Iris pigment epithelial cell (primary cell): Measurements from ENCODE around the gene TMEM72.
A peak's percentile ranks its signal among the peaks of the same experiment; 100 is the strongest.

Source experiments
- DNase-seq: peaks from one replicate; pipeline ENCODE4 v3.0.0-alpha.2; 2011; ENCODE audit warnings: low read depth

Gene TMEM72

DNA sequence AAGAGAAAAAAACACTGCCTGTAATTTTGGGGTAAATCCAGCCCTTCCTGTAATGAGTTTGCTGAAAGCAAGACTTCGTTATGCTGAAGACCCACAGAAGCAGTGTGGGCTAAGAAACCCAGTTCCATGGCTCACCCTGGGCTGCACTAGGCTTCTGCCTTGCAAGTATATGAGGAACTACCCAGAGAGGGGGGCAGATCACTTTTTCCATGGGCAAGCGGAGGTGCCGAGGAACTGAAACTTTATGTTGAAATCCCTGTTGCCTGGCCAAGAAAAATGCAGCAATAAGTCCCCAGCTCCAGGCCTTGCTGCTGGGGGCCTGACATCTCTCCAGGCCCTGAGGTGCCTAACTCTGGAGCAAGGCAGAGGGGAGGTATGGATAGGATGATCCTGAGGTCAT lies 57.0 kb downstream of the TMEM72 start:
- DNase-seq, result peak; percentile 79

DNA sequence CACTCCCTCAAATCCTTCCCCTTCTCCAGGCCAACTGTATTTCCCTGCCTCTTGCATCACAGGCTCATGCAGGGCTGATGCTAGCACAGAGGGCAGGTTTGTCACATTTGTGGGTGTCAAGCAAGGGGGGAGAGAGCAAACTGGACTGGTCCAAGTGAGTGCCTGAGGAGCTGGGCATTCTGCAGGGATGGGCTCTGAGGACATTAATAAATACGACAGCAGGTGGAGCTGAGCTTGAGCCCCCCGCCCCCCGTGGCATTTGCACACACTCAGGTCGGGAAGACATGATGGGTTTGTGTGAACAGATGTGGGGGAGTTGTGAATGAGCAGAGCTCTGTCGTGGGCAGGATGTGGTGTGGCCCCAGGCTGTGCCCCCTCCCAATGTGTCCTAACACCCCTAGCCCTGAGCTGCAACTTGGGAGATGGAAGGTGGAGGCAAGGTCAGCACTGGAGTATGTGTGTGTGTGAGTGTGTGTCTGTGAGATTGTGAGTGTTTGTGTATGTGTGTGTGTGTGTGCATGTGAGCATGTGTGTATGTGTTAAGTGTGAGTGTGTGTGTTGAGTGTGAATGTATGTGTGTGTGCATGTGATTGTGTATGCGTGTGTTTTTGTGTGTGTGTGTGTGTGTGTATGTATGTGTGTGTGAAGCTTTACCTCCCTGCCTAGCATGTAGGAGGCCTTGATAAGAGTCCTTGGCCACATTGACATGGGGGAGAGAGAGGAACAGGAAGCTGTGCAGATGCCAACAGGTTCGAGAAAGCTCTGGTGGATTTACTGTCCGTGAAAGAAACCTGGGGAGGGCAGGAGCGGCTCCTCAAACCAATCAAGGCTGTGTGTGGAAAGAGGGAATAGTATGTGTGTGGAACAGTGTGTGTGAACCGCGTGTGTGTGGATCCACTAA lies 57.6 kb downstream of the TMEM72 start:
- DNase-seq, result no peak

- no peak for DNase-seq
Measured at GRCh38 chr10:44969854-44970253, 58.7 kb downstream of the TMEM72 start.

- no peak for DNase-seq
Measured at GRCh38 chr10:44970812-44971395, 59.8 kb downstream of the TMEM72 start.

DNA sequence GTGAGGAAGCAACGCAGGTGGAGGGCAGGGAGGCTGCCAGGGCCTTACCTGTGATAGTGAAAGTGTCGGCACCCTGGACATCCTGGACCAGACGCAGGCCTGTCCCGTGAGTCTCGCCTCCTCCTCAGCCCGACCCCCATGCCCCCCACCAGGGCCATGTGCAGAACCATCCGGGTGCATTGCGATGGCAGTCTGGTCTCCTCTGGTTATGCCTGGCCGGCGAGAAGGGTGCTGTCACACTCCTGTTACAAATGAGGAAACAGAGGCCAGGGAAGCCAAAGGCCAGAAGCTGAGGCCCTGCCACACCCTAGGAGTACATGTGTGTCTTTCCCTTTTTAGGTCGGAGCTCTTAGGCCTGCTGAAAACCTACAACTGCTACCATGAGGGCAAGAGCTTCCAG lies 60.3 kb downstream of the TMEM72 start:
- DNase-seq, result no peak

DNA sequence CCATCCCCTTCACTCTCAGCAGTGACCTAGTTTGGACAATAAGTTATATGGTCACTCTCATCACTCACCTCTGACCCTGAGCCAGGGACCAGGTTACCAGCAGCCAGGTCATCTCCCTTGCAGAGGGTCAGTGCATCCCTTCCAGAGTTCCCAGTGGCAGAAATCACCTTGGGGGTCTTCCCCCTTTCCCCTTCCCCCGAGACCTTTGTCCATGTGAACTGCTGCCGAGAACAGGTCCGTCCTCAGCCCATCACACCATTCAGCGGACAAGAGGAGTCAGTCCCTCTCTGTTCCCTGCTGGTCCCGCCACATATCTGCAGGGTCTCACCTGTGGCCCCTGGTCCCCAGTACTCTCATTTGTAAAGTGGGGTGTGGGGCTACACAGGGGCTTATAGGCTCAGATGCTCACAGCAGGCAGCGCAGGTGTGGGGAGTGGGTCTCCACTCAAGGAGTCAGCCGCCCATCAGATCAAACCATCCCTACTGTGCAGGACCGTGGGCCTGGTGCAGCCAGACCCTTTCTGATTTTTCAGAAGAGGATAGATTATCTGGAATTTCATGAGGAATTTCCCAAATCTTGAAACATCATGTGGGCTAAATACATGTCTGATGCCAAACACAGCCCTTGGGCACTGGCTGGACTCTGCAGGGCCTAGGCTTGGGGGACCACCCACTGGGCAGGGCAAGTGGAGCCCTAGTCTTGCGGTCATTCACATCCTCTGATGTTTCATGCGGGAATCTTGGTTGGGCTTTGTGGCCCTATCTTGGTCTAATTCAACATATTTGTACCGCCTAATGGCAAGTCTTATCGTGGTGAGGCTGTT lies 61.0 kb downstream of the TMEM72 start:
- DNase-seq, result no peak

DNA sequence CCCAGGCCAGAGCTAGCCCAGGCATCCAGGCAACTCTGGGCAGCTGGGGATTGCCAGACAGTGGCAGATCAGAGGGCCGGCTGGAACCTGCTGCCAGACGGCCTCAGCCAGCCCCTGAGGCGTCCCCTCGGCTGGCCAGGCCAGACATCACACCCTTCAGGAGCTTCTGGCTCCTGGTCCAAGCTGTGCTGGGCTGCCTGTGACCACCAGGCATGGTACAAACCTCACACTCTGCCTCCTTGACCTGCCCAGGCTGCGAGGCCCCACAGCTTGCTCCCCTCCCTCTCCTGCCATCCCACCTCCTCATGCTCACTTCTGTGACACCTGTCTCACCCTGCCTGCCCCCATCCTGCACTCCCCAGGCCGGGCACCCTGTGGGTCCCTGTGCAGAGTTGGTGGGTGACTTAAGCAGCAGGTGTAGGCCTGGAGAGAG lies 61.8 kb downstream of the TMEM72 start:
- DNase-seq, result no peak

DNA sequence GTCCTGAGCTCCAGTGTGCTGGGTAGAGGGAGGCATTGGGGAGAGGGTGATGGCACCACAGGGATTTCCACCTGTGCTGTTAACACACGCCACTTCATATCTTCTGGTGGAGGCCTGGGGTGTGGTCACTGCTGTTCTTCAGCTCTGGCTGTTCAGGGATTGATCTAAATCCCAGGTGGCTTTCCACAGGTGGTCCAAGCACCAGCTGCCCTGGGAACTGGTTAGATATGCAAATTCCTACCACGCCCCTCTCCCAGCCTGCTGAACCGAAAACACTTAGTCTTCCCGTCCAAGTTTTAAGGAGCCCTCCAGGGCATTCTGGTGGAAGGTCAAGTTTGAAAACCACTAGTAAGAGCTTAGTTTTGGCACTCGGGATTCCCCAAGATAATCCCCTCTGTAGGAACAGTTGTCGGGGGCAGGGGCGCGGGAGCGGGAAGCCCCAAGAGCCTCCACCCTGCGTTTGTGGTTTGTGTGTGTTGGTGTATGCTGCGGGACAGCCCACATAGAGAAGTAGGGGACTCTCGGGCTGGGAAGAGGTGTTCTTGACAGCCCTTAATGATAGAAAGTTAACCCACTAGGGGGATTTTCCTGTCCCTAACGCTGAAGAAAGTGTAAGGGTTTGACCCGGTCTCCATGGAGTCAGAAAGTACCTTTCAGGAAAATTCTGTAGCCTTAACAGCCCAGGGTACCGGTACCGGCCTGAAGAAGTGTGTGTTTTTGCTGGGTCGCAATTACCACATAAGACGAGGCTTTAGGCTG lies 62.4 kb downstream of the TMEM72 start:
- no peak for DNase-seq

DNA sequence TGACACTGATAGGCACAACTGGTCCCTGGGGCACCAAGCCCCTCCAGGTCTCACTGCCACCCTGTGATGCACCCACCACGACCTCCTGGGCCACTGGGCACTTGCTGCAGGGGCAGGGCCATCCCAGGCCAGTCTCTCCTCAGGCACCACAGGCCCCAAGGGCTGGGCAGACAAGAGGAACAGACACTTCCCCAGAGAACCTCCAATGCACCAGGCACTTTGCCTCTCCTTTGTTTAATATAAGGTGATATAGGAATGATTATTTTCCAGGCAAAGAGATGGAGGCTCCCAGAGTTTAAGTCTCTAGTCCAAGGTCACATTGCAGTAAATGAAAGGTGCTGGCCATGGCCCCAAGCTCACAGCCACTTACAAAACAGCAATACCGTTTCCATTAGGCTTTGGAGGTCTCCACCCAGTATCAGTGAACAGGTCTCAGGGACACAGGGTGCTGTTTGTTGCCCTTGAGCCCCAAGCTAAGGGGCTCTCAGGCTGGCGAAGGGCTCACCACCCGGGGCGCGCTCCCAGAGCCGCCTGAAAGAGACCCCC lies 63.0 kb downstream of the TMEM72 start:
- no peak for DNase-seq

GRCh38 chr10:44974628-44975430 lies 63.7 kb downstream of the TMEM72 start:
- peak; percentile 41 for DNase-seq

DNA sequence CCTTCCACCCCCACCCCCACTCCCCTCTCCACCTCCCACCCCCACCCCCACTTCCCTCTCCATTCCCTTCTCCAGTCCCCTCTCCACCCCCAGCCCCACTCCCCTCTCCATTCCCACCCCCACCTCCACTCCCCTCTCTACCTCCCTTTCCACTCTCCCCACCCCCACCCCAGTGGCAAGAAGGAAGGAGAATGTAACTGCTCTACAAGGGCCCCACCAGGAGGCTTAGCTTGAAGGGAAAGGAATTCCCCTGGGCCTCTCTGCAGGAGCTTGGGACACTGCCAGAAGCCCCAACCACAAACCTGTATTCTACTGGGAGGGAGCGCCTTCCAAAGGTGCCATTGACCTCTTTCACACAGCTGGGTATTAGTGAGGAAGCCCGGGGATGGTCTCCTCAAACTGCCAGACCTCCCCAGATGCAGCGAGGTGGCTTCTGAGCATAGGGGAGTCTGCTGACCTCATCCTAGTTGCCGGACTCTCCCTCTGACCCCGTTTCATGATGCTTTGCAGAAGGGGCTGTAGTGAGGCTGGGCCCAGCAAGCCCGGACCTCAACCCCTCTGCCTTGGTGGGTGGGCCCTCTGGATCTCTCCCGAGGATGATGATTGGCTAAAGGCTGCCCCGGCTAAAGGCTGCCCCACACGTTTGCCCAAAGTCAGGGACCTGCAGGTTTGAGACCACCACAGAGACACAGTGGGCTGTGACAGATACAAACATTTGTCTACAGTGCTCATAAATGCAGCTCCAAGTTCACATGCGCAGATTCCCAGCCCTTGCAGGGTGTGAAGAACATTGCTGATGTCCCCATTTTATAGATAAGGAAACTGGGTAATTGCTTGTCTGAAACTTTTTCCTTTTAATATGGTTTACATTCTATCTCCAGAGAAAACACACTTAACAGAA lies 64.5 kb downstream of the TMEM72 start:
- peak; percentile 92 for DNase-seq

- peak; percentile 43 for DNase-seq
Measured at GRCh38 chr10:44976352-44977198, 65.4 kb downstream of the TMEM72 start.

- DNase-seq, result peak; percentile 42
Measured at GRCh38 chr10:44977287-44978212, 66.4 kb downstream of the TMEM72 start.

GRCh38 chr10:44978213-44978569 lies 67.1 kb downstream of the TMEM72 start:
- no peak for DNase-seq

GRCh38 chr10:44978570-44979280 lies 67.6 kb downstream of the TMEM72 start, which contains the start of gene DEPP1:
DEPP1 (minus strand) TSS chr10:44978809; CDS start chr10:44978030, 779 bp downstream.
- peak; percentile 94 for DNase-seq

- DNase-seq, result no peak
Measured at GRCh38 chr10:44979281-44980191, 68.4 kb downstream of the TMEM72 start.
